Measurements from ENCODE around the gene CCL4.
"Not testable (repeated sequence)": the region's sequence is repeated elsewhere in the genome, so short reads cannot be mapped to it uniquely, and the experiment has no call there.

CCL4 gene

GRCh38 chr17:36088670-36089338 is 14.8 kb upstream of the CCL4 start:
- DNase-seq = no peak

GRCh38 chr17:36089339-36089865 is 14.2 kb upstream of the CCL4 start:
- no peak for DNase-seq

DNA sequence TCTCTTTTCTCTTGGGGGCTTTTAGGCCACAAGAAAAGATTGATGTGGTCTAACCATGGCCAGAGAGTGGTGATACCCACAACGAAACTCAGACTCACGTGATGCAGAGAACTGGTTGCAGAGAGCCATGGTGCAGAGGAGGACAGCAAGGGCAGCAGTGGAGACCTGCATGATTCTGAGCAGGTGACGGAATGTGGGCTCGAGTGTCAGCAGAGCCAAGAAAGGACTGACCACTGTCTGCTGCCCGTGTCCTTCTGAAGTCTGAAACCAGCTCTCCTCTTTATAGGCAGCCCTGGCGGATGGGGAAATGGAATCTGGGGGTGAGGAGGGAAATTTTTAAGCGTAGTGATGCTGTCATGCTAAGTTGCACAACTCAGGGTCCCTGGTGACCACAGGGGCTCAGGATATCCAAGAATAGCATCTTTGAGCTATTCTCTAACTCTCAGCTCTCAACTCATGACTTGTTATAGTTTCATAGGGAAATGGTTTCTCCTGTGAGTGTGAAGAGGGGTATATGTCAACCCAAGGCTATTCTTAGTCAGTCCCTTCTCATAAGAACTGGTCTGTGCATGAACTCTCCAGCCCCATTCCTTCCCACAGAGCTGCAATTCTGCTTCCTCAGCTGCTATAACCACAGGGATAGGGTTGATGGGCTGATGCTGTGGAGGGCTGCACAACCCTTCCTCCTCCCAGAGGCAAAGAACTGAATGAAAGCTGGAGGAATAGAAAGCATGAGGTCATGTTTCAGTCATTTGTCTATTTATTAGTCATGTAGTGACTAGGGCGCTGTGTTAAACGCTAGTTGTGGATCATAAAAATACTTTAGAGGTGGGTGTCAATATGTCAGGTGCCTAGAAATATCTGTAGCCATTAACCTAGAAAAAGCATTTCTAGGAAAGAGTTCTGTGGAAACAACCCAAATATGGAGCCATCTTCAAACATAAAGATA is 13.5 kb upstream of the CCL4 start, which contains the start of gene CCL3:
Gene CCL3, minus strand, starts transcription at position 256 of the 949 bp plus-strand sequence. Its CDS starts 85 bp downstream, at position 171.
- no peak for DNase-seq

DNA sequence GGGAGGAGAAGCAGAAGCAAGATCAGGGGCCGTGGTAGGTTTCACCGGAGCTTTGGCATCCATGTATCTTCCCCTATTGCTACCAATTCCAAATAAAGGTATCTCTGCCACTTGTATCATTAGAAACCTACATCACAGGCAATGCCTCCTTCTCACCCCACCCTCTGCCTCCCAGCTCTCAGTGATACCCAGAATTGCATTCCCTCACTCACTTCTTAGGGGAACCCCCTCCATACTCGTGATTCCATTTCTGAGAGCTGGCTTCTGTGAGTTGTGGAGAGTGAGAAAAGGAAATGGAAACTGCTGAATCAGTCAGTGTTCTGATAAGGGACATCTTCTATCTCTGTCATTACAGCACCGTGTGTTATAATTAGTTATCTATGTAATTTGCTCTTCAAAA is 11.4 kb upstream of the CCL4 start:
- DNase-seq = no peak

GRCh38 chr17:36092715-36093114 is 10.9 kb upstream of the CCL4 start:
- DNase-seq = not testable (repeated sequence)

DNA sequence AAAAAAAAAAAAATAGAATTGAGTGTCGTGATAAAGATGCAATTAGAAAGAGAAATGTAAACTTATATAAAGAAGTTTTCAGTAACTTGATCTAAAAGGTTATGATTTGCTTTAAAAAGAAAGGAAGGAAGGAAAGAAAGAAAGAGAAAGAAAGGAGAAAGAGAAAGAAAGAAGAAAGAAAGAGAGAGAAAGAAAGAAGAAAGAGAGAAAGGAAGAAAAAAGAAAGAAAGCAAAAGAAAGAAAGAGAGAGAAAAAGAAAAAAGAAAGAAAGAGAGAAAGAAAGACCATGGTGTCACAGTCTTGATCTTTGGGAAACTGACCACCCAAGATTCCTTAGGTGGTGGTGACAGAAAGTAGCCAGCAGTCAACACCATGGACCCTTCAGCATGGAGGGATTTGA is 9.4 kb upstream of the CCL4 start:
- no peak for DNase-seq

- no peak for DNase-seq
Observed at GRCh38 chr17:36094746-36095145, 8.9 kb upstream of the CCL4 start.

DNA sequence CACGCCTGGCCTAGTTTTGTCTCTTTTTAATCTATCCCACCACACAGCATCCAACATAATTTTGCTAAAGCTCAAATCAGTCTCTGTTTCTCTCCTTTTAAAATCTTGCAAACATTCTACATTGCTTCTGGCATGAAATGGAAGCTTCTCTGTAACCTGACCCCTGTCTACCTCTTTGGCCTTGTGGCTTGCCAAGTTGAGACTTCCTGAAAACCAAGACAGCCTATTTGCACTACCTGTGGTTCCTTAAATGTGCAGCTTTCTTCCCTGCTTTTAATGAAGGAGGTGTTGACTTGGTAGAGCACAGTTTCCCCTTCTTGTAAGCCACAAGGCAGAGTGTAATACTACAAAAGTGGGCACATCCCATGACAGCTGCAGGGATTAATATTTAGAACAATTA is 7.6 kb upstream of the CCL4 start:
- no peak for DNase-seq

DNA sequence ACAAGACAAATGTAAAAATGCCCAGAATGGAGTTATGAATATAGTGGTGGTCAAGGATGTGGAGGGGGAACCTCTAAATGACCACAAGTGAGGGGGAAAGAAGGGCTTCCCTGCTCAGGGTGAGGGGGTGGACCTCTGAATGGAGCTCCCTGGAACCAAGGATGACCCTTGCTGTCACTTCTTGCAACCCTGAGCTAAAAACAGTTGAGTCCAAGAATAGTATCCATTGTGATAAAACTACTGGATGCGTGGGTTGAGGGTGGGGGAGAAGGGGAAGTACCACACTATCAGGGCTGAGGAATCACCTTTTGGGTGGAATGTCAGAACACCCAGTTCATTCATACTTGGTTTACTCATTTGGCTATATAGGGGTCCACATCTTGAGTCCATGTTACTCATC is 4.6 kb upstream of the CCL4 start:
- not testable (repeated sequence) for DNase-seq

DNA sequence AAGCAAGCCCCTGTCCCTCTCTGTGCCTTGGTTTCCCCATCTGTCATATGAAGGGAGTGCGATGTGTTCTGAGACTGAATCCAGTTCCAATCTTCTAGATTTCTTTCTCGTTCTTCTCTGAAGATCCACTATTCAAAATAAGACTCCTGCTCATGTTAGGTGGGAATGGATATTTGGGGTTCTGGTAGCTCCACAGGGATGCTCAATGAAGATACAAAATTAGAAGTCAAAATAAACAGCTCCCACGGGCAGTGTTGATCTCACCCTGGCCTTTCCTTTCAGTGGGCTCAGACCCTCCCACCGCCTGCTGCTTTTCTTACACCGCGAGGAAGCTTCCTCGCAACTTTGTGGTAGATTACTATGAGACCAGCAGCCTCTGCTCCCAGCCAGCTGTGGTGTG is 619 bp downstream of the CCL4 start:
- not testable (repeated sequence) for DNase-seq

DNA sequence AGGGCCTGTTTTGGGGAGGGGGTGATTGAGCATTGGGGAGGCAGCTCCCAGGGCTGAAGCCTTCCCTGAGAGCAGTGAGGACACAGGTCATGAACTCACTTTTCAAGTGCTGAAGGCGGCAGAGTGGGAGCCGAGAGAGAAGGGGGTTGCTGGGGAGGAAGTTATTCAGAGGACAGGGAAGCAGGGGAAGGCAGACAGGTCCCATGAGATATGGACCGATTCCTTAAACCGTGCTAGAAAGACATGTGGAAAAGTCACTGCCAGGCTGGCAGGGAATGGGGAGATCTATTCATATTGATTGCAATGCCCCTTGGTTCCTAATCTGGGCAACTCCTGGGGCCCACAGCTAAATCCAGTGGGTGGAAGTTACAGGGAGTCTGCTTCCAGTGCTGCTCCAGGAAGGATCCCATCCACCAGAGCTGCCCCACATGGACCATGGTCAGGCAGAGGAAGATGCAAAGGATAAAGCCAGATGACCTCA is 1.1 kb downstream of the CCL4 start:
- no peak for DNase-seq

GRCh38 chr17:36105781-36106492 is 2.3 kb downstream of the CCL4 start:
- peak; percentile 74 for DNase-seq

DNA sequence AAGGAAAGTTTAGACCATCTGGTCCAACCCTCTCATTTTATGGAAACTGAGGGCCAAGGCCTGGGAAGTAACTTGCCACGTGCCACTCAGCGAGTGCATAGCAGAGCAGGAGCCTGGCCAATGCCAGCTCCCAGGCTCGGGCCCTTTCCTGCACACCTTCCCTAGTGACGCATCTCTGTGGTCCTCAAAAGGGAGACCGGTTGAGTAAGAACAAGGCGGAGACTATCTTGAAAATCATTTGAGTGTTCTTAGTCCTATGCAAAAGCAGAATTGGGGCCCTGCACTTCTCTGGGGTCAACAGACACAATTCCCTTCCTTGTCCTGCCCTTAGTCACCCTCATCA is 2.8 kb downstream of the CCL4 start:
- no peak for DNase-seq

- DNase-seq = no peak
Observed at GRCh38 chr17:36107660-36108059, 4.0 kb downstream of the CCL4 start.

DNA sequence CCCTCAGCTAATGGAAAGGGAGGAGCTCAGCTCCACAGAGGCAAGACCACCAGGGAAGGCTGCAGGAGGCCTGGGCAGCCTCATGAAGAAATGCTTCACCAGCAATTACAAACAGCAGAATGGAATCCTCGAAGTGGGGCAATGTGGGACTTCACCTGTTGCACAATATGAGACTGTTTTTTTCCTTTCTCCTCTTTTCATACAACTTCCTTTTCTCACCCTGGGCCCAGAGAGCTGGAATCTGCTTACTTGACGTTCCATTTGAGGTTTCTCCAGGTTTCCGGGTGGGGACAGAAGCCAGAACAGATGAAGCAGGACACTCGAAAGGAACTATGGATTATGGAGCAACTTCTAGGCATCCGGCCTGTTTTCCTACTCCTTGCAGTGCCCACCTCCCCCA is 4.6 kb downstream of the CCL4 start:
- DNase-seq = not testable (repeated sequence)

DNA sequence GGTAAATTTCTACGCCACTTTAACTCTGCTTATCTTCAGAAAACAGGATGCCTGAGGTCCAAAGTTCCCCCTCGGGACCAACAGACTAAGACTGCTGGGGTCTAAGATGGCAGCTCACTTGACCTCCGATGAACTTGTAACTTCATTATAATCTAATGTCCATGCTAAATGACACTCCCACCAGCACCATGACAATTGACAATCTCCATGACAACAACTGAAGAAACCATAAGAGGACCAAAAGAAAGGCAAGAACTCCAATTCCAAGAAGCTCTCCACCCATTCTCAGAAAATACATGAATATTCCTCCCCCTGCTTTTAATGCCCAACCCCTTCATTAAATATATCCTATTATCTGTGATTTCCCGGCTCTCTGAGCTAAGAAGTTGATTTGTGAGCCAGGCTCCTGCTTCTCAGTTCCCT is 7.5 kb downstream of the CCL4 start:
- DNase-seq = no peak

GRCh38 chr17:36112572-36112971 is 8.9 kb downstream of the CCL4 start:
- DNase-seq = no peak

DNA sequence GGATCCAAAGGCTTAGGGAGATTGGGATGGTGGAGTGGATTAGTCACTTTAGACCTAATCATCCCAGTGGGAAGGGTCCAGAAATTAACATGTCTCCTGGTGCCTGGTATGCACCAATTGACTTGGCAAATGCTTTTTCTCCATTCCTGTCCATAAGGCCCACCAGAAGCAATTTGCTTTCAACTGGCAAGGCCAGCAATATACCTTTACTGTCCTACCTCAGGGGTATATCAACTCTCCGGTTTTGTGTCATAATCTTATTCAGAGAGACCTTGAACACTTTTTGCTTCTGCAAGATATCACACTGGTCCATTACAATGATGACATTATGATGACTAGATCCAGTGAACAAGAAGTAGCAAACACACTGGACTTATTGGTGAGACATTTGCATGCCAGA is 9.5 kb downstream of the CCL4 start:
- DNase-seq = peak; percentile 38

- not testable (repeated sequence) for DNase-seq
Observed at GRCh38 chr17:36114971-36115648, 11.5 kb downstream of the CCL4 start.

GRCh38 chr17:36115649-36115977 is 12.0 kb downstream of the CCL4 start:
- peak; percentile 84 for DNase-seq

- peak; percentile 80 for DNase-seq
Observed at GRCh38 chr17:36117505-36118382, 14.1 kb downstream of the CCL4 start.

Data from NCI-H82 (cell line).